ENCODE data around the gene CD300C.
"Not testable (repeated sequence)": the region's sequence is repeated elsewhere in the genome, so short reads cannot be mapped to it uniquely, and the experiment has no call there.

The CD300C gene

DNA sequence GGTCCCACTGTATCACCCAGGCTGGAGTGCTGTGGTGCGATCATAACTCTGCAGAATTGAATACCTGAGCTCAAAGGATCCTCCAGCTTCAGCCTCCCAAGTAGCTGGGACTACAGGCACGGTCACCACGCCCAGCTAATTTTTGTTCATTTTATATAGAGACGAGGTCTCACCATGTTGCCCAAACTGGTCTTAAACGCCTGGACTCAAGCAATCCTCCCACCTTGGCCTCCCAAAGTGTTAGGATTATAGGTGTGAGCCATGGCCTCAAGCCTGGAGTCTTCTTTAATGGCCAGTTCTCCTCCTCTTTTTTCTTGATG, 15.1 kb downstream of the CD300C start:
- DNase-seq: no peak

DNA sequence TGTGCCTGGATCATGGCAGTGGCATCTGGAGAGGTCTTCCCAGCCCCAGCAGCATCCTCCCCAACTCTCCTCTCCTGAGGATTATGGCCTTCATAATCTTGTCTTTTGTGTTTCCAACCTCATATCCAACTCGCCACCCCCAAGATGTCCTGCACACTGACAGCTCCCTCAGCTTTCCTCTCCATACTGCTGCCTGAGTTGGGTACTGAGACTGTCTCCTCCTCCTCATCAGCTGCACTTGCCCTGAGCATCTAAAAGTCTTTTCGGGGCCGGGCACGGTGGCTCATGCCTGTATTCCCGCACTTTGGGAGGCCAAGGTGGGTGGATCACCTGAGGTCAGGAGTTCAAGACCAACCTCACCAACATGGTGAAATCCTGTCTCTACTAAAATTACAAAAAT, 16.7 kb downstream of the CD300C start:
- no peak for DNase-seq

DNA sequence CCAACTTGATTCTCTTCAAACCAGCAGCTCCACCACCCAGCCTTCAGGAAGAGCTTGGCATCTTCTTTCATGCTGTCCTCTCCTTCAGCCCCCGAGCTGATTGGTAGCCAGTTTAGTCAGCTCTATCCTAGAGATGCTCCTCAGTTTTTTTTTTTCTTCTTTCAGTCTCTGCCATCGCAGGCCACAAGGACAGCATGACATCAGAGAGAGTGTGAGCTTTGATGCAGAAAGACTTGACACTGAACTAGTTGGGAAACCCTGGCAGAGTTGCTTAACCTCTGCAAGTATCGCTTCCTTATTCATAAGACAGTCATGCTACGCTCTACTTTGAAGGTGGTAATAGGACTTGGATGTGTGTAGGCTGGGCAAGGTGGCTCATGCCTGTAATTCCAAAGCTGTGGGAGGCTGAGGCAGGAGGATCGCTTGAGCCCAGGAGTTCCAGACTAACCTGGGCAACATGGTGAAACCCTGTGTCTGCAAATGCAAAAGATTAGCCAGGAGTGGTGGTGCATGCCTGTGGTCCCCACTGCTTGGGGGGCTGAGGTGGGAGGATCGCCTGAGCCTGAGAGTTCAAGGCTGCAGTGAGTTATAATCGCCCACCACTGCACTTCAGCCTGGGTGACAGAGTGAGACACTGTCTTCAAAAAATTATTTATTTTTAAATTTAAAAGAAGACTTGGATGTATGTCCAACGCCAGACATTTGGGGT, 17.3 kb downstream of the CD300C start:
- DNase-seq: peak; percentile 100

DNA sequence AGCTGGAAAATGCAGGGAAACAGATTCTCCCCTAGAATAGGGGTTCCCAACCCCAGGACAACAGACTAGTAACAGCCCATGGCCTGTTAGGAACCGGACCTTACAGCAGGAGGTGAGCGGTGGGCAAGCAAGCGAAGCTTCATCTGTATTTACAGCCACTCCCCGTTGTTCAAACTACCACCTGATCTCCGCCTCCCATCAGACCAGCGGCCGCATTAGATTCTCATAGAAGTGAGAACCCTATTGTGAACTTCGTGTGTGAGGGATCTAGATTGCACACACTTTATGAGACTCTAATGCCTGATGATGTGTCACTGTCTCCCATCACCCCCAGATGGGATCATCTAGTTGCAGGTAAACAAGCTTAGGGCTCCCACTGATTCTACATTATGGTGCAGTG, 18.2 kb downstream of the CD300C start:
- DNase-seq: no peak

DNA sequence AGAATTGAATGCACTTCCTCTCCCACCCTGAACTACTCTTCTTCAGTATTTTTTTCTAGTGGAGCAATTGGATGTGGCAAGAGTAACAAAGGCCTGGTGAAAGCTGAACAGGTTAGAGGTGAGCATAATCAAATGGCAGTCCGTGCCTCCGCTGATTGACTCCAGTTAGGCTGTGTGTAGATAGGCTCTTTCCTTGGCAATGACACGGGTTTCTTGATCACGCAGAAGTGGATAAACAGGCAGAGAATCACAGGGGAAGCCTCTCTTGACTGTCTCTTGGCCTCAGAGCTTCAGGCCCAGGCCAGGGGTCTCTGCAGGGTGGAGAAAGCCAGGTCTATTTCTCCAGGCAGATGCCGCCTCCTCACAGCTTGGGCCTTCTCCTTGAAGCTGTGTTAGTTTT, 18.8 kb downstream of the CD300C start:
- no peak for DNase-seq

DNA sequence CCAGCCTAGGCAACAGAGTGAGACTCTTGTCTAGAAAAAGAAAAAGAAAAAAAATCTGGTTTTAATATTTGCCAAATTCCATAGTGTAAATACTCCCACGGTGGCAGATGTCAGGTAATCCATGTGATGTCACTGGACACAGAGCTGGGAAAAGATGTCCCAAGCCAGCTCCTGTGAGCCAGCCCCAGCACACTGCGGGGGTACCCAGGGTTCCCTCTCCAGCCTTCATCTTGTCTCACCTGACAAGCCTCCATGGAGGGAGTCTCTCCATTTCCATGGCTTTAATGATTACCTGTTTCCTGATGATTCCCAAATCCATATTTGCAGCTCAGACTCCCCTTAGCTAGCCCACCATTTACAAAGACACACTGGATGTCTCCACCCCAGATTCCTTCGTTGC, 19.2 kb downstream of the CD300C start:
- no peak for DNase-seq

DNA sequence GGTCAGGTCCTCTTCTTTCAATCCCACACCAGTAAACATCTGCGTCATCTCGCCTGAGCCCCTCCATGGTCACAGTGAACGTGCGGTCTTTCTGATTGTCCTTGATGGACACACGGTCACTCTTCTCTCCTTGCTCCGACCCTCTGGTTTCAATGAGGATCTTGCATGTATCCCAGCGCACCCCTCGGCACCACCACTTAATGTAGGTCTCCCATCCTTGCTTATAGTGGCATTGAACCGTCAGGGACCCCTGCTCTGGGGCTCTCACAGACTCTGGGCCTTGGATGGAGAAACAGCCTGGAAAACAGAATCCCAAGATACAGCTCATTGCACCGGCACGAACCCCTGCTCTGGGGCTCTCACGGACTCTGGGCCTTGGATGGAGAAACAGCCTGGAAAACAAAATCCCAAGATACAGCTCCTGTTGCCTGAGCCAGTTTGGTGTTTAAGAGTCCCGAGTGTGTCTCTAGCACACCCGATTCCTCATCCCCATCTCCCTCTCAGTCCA, 20.1 kb downstream of the CD300C start:
- no peak for DNase-seq

DNA sequence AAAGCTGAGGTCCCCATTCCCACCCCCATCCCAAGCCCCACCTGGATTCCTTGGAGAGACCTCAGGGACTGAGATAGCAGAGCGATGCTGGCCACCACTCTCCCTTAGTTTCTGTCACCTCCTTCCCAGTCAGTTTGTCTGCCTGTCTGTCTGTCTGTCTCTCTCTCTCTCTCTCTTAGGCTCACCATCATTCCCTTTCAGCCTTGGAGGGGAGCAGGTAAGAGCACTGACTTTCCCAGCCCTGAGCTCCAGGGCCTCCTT, 20.5 kb downstream of the CD300C start:
- no peak for DNase-seq

DNA sequence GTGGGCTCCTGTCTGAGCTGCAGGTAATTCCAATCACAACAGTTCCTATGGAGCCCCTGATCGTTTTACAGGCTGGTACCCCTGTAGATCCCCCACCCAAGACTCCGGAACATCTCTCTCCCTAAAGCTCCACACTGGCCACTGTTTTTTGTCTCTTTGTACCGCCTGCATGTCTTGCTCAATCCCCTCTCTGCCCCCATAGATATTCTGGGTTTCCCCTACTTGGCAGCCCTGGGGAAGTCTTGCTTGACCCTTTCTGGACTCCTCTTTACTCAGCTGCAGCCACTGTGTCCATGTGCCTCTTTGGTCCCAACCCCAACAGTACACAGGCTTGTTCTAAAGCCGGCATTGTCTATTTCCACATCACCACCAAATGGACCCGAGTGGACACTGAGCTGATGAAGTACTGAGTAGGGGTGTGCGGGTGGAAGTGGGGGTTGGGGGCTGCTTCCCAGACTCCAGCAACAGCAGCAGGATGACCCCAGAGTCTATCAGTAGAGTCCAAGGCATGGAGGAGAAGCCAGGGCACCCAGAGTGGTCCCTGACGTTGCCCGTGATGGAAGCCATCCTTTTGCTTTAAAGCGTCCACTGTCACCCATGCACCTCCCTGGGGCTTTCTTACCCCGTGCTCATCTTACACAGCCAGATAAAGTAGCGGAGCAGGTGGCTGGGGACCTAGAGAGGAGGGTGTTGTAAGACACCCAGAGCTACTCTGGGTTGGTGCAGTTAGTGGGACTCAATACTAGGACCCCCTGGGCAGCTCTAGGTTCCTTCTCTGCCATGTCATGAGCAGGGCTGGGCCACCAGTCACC, 21.1 kb downstream of the CD300C start:
- DNase-seq: peak; percentile 73

DNA sequence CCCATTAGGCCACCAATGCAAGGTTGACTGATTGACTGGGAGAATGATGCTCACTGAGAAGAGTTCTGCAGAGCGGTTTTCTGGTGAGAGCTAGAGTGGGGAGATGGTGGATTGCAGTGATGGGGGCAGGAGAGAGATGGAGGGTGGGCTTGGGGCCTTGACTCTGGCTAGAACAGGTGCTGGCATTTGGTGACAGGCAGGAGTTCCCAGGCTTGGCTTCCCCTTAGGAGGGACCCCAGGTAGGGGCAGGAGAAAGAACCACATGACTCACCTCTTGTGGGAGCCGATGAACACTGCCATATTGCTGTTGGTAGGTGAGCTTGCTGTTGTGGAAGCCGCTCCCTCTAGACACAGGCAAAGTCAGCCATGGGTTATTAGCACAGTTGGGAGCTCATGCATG, 22.6 kb downstream of the CD300C start:
- no peak for DNase-seq

DNA sequence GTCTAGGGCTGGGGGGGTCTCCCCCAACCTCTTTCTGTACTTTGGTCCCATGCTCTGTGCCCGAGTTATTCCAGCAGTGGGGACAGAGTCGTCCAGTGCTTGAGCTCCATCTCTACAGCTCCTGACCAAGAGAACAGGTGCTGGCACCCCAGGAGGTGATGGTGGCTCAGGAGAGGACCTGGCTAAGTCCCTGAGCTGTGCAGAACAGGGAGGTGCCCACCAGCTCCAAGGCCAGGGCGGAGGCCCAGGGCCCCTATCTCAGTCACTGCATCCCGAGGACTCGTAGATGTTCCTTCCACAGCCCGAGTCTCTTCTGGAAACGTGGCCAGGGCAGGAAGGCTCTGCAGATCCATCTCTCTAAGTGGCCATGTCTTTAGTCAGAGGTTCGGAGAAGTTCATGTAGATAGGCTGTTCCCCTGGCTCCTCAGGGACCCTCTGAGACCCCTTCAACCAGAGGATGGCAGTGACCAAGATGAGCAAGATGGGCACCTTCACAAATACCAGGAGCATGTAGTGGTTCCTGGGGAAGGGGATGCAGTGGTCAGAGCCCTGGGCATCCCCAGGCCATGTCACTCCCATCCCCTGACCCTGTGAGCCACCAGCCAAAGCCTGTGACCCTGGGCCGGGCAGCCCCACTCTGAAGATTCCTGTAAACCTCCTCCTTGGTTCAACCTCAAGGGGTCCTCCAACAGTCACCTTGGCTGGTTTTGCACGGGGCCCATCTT, 23.4 kb downstream of the CD300C start:
- DNase-seq: no peak

DNA sequence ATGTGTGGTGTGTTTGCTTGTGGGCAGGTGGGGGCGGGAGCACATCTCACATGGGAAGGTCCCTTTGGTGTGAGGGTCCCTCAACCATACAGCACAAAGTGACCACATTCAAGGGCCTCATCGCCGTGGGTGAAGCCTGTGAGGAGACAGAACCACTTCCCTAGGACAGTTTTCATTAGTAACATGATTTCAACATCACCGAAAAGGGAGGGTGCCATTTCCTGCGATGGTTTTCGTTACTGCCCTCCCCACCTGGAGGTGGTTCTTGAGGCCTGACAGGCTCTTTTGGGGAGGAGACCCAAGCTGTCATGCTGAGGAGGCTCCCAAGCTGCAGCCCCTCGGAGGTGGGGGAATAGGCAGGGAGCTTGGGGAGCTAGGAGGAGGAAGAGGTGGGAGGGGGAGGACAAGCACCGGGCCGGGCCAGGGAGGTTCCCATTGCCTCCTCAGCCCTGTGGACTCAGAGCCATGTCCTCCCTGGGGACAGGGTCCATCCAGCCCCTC, 24.2 kb downstream of the CD300C start:
- DNase-seq: peak; percentile 90

DNA sequence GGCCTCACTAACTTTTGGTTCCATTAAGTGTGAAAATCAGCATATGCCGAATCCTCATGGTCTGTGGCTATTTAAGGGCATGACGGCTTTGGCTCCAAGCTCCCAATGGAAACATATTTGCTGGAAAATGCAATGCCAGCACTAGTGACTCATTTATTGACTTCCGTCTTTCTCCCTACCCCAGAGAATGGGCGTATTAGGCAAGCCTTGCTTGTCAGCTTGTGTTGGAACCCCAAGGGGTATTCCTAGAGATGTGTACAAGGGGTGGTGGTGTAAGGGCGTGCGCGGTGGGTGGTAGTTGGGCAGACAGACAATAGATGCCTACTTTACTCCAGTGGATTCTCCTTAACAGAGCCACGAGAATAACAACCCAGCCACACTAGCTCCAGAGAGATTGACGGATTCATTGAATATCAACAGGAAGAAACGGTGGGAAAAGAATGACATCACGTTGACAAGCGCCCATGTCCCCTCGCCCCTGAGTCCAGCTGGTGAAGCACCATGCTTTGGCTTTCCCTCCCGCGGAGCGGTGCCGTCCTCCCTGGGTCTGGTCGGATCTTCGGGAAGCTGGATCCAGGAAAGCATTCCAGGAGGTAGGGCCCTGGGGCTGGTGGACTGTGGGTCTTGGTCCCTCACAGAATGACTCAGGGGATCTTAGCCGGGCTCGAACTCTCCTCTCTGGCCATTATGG, 25.0 kb downstream of the CD300C start:
- peak; percentile 98 for DNase-seq

DNA sequence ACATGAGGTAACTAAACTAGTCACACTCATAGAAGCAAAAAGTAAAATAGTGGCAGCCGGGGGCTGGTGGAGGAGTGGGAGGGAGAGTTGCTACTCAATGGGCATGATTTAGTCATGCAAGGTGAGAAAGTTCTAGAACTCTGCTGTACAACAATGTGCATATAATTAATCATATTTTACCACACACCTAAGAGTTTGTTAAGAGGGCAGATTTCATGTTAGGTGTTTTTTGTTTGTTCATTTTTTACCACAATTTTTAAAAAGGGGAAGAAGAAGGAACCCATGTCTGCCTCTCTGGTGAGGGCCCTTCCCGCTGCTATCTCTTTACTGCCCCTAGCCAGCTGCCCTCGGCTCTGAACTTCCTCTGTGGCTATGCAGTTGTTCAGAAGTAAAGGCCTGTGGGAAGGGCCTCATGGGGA, 25.9 kb downstream of the CD300C start:
- DNase-seq: peak; percentile 75

DNA sequence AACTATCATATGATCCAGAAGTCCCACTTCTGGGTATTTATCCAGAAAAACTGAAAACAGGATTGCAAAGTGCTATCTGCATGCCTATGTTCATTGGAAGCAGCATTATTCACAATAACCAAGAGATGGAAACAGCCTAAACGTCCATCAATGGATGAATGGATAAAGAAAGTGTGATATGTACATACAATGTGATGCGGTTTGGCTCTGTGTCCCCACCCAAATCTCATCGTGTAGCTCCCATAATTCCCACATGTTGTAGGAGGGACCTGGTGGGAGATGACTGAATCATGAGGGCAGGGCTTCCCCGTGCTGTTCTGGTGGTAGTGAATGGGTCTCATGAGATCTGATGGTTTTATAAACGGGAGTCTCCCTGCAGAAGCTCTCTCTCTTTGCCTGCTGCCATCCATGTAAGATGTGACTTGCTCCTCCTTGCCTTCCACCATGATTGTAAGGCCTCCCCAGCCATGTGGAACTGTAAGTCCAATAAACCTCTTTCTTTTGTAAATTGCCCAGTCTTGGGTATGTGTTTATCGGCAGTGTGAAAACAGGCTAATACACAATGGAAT, 27.4 kb downstream of the CD300C start:
- DNase-seq: not testable (repeated sequence)

DNA sequence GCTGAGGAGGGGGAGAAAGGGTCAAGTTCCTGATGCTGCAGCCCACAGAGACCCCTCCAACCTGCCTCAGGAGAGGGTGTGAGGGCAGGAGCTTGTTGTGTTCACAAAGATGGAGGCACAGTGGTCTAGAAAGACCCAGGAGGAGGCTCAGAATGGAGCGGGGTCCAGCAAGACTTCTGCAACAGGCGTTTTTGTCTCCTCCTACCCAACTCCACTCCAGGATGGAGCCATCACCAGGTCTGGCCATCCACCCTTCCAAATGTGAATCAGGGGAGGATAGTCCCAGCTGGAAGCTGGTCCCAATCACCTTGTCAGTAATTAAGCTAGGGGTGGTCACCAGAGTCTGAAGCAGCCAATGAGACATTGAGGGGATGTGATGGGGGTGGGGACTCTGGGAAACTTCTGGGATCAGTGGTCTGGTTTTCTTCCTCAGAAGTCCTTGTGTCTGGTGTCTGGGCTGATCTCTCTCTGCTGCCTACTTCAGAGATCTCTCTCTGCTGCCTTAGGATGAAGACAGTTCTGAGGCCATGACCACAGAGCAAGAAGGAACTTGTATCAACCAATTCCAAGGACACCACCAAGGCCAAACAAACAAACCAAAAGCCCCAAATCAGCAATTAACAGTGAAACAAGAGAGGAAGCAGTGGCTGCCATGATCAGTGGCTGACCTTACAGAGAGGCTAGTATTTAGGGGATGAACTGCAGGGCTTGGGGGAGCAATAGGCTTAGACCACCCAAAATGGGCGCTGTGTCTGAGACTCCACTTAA, 29.2 kb downstream of the CD300C start:
- peak; percentile 35 for DNase-seq

DNA sequence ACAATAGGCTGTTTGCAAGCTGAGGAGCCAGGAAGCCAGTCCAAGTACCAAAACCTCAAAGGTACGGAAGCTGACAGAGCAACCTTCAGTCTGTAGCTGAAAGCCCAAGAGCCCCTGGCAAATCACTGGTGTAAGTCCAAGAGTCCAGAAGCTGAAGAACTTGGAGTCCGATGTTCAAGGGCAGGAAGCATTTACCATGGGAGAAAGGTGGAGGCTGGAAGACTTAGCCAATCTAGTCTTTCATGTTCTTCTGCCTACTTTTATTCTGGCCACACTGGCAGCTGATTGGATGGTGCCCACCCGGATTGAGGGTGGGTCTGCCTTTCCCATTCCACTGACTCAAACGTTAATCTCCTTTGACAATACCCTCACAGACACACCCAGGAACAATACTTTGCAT, 30.0 kb downstream of the CD300C start:
- DNase-seq: no peak

DNA sequence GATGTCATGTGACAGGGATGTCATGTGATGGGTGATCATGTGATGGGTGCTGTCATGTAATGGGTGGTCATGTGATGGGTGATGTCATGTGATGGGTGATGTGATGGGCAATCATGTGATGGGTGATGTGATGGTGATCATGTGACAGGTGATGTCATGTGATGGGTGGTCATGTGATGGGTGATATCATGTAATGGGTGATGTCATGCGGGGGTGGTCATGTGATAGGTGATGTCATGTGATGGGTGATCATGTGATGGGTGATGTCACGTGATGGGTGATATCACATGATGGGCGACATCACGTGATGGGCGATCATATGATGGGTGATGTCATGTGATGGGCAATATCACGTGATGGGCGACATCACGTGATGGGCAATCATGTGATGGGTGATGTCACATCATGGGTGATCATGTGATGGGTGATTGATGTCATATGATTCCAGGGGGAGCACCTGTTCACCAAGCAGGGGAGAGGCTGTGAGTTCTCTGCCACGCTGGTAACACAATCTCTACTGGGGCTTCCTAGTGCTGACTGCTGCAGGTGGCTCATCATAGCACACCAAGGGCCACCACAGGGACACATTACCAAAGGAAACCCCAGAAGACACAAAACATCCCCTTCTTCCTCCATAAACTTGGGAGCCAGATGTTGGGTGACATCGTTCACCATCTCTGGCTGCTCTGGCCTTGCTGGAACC, 31.1 kb downstream of the CD300C start:
- peak; percentile 52 for DNase-seq

DNA sequence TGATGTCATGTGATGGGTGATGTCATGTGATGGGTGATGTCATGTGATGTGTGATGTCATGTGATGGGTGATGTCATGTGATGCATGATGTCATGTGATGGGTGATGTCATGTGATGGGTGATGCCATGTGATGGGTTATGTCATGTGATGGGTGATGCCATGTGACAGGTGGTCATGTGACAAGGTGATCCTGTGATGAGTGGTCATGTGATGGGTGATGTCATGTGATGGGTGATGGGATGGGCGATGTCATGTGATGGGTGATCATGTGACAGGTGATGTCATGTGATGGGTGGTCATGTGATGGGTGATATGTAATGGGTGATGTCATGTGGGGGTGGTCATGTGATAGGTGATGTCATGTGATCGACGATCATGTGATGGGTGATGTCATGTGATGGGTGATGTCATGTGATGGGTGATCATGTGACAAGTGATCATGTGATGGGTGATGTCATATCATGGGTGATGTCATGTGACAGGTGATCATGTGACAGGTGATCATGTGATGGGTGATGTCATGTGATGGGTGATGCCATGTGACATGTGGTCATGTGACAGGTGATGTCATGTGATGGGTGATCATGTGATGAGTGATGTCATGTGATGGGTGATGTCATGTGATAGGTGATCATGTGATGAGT, 31.8 kb downstream of the CD300C start:
- peak; percentile 50 for DNase-seq

DNA sequence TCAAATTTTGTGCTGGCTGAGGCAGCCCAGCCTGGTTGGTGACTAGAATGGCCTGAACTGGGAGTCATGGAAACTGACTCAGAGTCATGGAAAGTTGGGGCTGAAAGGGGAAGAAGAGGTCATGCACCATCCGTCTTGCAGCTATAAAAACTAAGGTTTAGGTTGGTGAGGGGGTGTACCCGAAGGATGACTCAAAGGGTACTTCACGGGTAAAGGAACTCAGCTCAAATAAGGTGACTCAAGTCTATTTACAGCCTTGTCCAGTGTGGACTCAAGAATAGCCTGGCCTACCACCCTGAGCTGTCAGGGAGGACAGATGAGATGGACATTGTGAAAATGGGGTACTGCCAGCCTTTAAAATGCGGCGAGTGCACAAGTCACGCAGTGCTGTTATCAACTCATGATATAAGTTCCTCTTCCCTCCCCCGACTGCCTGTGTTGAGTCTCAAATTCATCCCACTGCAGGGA, 33.3 kb downstream of the CD300C start:
- DNase-seq: peak; percentile 98

DNA sequence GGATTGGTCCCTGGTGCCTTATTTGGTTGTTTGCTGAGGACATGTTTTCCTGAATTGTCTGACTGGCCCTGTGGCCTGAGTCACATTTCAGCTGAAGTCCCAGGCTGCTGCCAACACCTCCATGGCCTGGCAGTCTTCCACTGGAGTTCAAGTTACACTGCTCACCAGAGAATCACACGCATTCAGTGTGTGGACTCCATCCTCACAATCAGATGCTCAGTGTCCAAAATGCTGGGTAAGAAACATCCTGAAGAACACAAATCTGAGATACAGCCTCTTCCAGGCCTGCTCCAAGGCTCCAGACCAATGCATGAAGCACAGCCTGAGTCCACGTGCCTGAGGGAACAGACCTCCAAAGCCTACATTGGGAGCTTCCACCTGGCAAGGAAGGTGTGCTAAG, 33.9 kb downstream of the CD300C start:
- DNase-seq: peak; percentile 30

Measured in inflammatory macrophage treated with lipopolysaccharide for 4 hours (primary cell).